PC-3 (cell line): ENCODE data around the gene GTF3C2.

Experiments
- EZH2phosphoT487 ChIP-seq: fragments of 300-600 bp; sonication (generic); IDR thresholded peaks from 2 replicates; pipeline ENCODE4 v1.6.1; 2018; ENCODE audit warnings: mild to moderate bottlenecking, antibody characterized with exemption, low read length, borderline replicate concordance
- TF ChIP-seq, protein P1 (sequence below): fragments of 300-600 bp; sonication (generic); conservative IDR thresholded peaks from 2 replicates; pipeline ENCODE4 v1.5.1; 2017; ENCODE audit warnings: antibody characterized with exemption, low read depth, mild to moderate bottlenecking, low read length

DNA sequence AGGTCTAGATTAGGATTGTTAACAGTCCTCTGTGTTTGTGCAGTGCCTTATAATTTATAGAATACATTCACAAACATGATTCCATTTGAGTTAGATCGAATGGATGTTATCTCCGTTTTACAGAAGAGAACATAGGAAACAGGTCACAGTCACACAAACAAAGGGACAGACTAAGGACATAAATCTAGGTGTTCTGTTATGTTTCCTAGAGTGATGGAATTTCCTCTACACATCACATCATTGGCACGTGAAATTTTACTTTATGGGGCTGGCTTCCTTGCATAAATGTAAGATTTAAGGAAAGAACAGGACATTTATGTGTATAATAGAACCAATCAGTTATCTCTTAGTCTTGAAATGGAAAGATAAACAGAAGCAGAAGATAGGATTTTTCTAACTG is 68.0 kb downstream of the GTF3C2 start:
- TF ChIP-seq, protein P1, sequence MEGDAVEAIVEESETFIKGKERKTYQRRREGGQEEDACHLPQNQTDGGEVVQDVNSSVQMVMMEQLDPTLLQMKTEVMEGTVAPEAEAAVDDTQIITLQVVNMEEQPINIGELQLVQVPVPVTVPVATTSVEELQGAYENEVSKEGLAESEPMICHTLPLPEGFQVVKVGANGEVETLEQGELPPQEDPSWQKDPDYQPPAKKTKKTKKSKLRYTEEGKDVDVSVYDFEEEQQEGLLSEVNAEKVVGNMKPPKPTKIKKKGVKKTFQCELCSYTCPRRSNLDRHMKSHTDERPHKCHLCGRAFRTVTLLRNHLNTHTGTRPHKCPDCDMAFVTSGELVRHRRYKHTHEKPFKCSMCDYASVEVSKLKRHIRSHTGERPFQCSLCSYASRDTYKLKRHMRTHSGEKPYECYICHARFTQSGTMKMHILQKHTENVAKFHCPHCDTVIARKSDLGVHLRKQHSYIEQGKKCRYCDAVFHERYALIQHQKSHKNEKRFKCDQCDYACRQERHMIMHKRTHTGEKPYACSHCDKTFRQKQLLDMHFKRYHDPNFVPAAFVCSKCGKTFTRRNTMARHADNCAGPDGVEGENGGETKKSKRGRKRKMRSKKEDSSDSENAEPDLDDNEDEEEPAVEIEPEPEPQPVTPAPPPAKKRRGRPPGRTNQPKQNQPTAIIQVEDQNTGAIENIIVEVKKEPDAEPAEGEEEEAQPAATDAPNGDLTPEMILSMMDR: no peak
- TF ChIP-seq EZH2phosphoT487: no peak
